GM23248 (cell line): Measurements from ENCODE around the gene MRFAP1. TPM values are rescaled to one million over a fixed set of nuclear protein-coding genes. Genes with fewer than 3 reads are reported as not detected.

Source experiments
- DNase-seq: peaks from one replicate; pipeline ENCODE4 v3.0.0-alpha.2; 2015
- H2AFZ ChIP-seq: fragments of 200-600 bp; sonication (generic); 2 replicates; pipeline ENCODE4 v1.6.1; 2016; ENCODE audit warnings: antibody characterized with exemption
- H3F3A ChIP-seq: fragments of 200-600 bp; sonication (generic); 2 replicates; pipeline ENCODE4 v1.6.1; 2016; ENCODE audit warnings: mild to moderate bottlenecking, antibody characterized with exemption, mixed run types; ENCODE audit not compliant: insufficient read depth
- H3K27ac ChIP-seq: fragments of 200-600 bp; sonication (generic); 2 replicates; pipeline ENCODE4 v1.5.1; 2016; ENCODE audit warnings: mild to moderate bottlenecking
- H3K27me3 ChIP-seq: fragments of 200-600 bp; sonication (generic); replicated peaks from 2 replicates; pipeline ENCODE4 v1.6.1; 2016; ENCODE audit warnings: mild to moderate bottlenecking; ENCODE audit not compliant: insufficient read depth
- H3K36me3 ChIP-seq: fragments of 200-600 bp; sonication (generic); 2 replicates; pipeline ENCODE4 v1.6.1; 2016; ENCODE audit warnings: low read depth, mild to moderate bottlenecking
- H3K4me1 ChIP-seq: fragments of 200-600 bp; sonication (generic); 2 replicates; pipeline ENCODE4 v1.6.1; 2016; ENCODE audit warnings: mild to moderate bottlenecking; ENCODE audit not compliant: insufficient read depth
- H3K4me2 ChIP-seq: fragments of 200-600 bp; sonication (generic); one replicate; pipeline ENCODE4 v1.6.1; 2016; ENCODE audit warnings: mild to moderate bottlenecking; ENCODE audit not compliant: unreplicated experiment
- H3K4me3 ChIP-seq: fragments of 200-600 bp; sonication (generic); 2 replicates; pipeline ENCODE4 v1.5.1; 2016; ENCODE audit warnings: mild to moderate bottlenecking
- H3K79me2 ChIP-seq: fragments of 200-600 bp; sonication (generic); 2 replicates; pipeline ENCODE4 v1.6.1; 2016; ENCODE audit warnings: mild to moderate bottlenecking; ENCODE audit not compliant: insufficient read depth
- H3K9ac ChIP-seq: fragments of 200-600 bp; sonication (generic); 2 replicates; pipeline ENCODE4 v1.6.1; 2016; ENCODE audit warnings: mild to moderate bottlenecking
- H3K9me2 ChIP-seq: fragments of 200-600 bp; sonication (generic); 2 replicates; pipeline ENCODE4 v1.6.1; 2016; ENCODE audit warnings: mixed run types, mild to moderate bottlenecking, moderate library complexity; ENCODE audit not compliant: insufficient read depth
- H3K9me3 ChIP-seq: fragments of 200-600 bp; sonication (generic); one replicate; pipeline ENCODE4 v1.6.1; 2017; ENCODE audit warnings: low read depth
- H4K20me1 ChIP-seq: fragments of 200-600 bp; sonication (generic); 2 replicates; pipeline ENCODE4 v1.6.0; 2016; ENCODE audit not compliant: insufficient read depth
- EZH2 ChIP-seq: fragments of 200-600 bp; sonication (generic); IDR thresholded peaks from 2 replicates; pipeline ENCODE4 v1.6.1; 2018; ENCODE audit warnings: antibody characterized with exemption, mild to moderate bottlenecking; ENCODE audit not compliant: insufficient read depth, poor library complexity, severe bottlenecking
- EZH2phosphoT487 ChIP-seq: fragments of 200-600 bp; sonication (generic); IDR thresholded peaks from 2 replicates; pipeline ENCODE4 v1.6.1; 2018; ENCODE audit warnings: antibody characterized with exemption, moderate library complexity, mild to moderate bottlenecking, low read depth; ENCODE audit not compliant: insufficient read depth
- WGBS, 2 experiments: methylation state at CpG; one replicate each; pipeline ENCODE4 v1.1.6; 2015 to 2017; ENCODE audit warnings: low lambda C conversion rate in 2 of 2, low coverage in 1 of 2; ENCODE audit errors: missing lambda C conversion rate in 2 of 2; 5-methylcytosine and 5-hydroxymethylcytosine counted together
- in situ Hi-C: fragments of 300-500 bp; cut with MboI; formaldehyde crosslinking; loops from 2 replicates; pipeline ENCODE4 v1.15.0; 2020
- polyA plus RNA-seq: library from polyadenylated mRNA; unstranded; fragments of >200 nt; fragmentation: Nextera tagmentation; extraction: Ambion mirVana; gene quantifications from 2 replicates; pipeline ENCODE4 v1.2.1, GENCODE V29; 2016
- total RNA-seq: library from RNA; depleted of rRNA; stranded (reverse); fragments of >200 nt; shearing (Covaris generic); gene quantifications from 2 replicates; pipeline ENCODE4 v1.2.3, GENCODE V29; 2014

Gene MRFAP1
- total and polyA plus RNA-seq, 2 experiments from 2014 or later: 108 to 261 TPM

- H3K9me2 ChIP-seq: no peaks in the 10 kb centered on the region
- no peak for TF ChIP-seq EZH2
- no peak for TF ChIP-seq EZH2phosphoT487
- H3K79me2 ChIP-seq: no peaks in the 10 kb centered on the region
- H3K9me3 ChIP-seq: no peaks in the 10 kb centered on the region
- no peak overlapping the region for H3K4me3 ChIP-seq
- in situ Hi-C loops: no loop called here
- no peak overlapping the region for H2AFZ ChIP-seq
- H3K4me2 ChIP-seq: no peak overlapping the region
- 91 to 92% methylated on average over 20 to 22 of the region's 22 CpGs for WGBS, 2 experiments
- DNase-seq: no peak
- H4K20me1 ChIP-seq: no peaks in the 10 kb centered on the region
- no peaks in the 10 kb centered on the region for H3K4me1 ChIP-seq
- no peaks in the 10 kb centered on the region for H3K36me3 ChIP-seq
- H3F3A ChIP-seq: no peaks in the 10 kb centered on the region
- H3K27me3 ChIP-seq: no peaks in the 10 kb centered on the region
- no peak overlapping the region for H3K27ac ChIP-seq
- H3K9ac ChIP-seq: no peak overlapping the region
These were observed 46.1 kb upstream of the MRFAP1 start for GRCh38 chr4:6594341-6594740.

GRCh38 chr4:6594826-6595355 is 45.6 kb upstream of the MRFAP1 start:
- in situ Hi-C loops: no loop called here
- H3K27me3 ChIP-seq: no peaks in the 10 kb centered on the region
- no peaks in the 10 kb centered on the region for H4K20me1 ChIP-seq
- H3K79me2 ChIP-seq: no peaks in the 10 kb centered on the region
- no peaks in the 10 kb centered on the region for H3K9me2 ChIP-seq
- no peak overlapping the region for H3K27ac ChIP-seq
- peak; percentile 60 for DNase-seq
- no peaks in the 10 kb centered on the region for H3K9me3 ChIP-seq
- H3F3A ChIP-seq: no peaks in the 10 kb centered on the region
- H3K36me3 ChIP-seq: no peaks in the 10 kb centered on the region
- H3K4me2 ChIP-seq: no peak overlapping the region
- H3K9ac ChIP-seq: no peak overlapping the region
- H3K4me3 ChIP-seq: no peak overlapping the region
- H3K4me1 ChIP-seq: no peaks in the 10 kb centered on the region
- TF ChIP-seq EZH2: no peak
- no peak for TF ChIP-seq EZH2phosphoT487
- WGBS, 2 experiments: 75 to 82% methylated on average over 7 of the region's 7 CpGs
- H2AFZ ChIP-seq: no peak overlapping the region

GRCh38 chr4:6595897-6596537 is 44.5 kb upstream of the MRFAP1 start:
- in situ Hi-C loops: no loop called here
- no peaks in the 10 kb centered on the region for H3K9me3 ChIP-seq
- WGBS, 2 experiments: 54 to 63% methylated on average over 10 to 16 of the region's 16 CpGs
- H3K27me3 ChIP-seq: no peaks in the 10 kb centered on the region
- no peaks in the 10 kb centered on the region for H4K20me1 ChIP-seq
- H3K4me3 ChIP-seq: no peak overlapping the region
- H3K4me1 ChIP-seq: no peaks in the 10 kb centered on the region
- H3K9me2 ChIP-seq: no peaks in the 10 kb centered on the region
- no peak overlapping the region for H2AFZ ChIP-seq
- no peaks in the 10 kb centered on the region for H3F3A ChIP-seq
- H3K36me3 ChIP-seq: no peaks in the 10 kb centered on the region
- no peak overlapping the region for H3K27ac ChIP-seq
- no peak for DNase-seq
- H3K4me2 ChIP-seq: no peak overlapping the region
- H3K9ac ChIP-seq: no peak overlapping the region
- TF ChIP-seq EZH2: no peak
- TF ChIP-seq EZH2phosphoT487: no peak
- no peaks in the 10 kb centered on the region for H3K79me2 ChIP-seq

GRCh38 chr4:6596948-6597347 is 43.5 kb upstream of the MRFAP1 start:
- H3K27me3 ChIP-seq: no peaks in the 10 kb centered on the region
- H3F3A ChIP-seq: no peaks in the 10 kb centered on the region
- in situ Hi-C loops: no loop called here
- no peak overlapping the region for H2AFZ ChIP-seq
- no peaks in the 10 kb centered on the region for H4K20me1 ChIP-seq
- no peaks in the 10 kb centered on the region for H3K79me2 ChIP-seq
- no peak overlapping the region for H3K27ac ChIP-seq
- no peak overlapping the region for H3K9ac ChIP-seq
- no peaks in the 10 kb centered on the region for H3K9me3 ChIP-seq
- no peak for DNase-seq
- TF ChIP-seq EZH2phosphoT487 (no peak), EZH2 (no peak)
- no peaks in the 10 kb centered on the region for H3K9me2 ChIP-seq
- no peaks in the 10 kb centered on the region for H3K36me3 ChIP-seq
- H3K4me1 ChIP-seq: no peaks in the 10 kb centered on the region
- H3K4me3 ChIP-seq: no peak overlapping the region
- H3K4me2 ChIP-seq: no peak overlapping the region
- WGBS, 2 experiments: 81 to 84% methylated on average over 17 of the region's 17 CpGs

GRCh38 chr4:6598127-6598526 is 42.4 kb upstream of the MRFAP1 start:
- no peaks in the 10 kb centered on the region for H3K79me2 ChIP-seq
- no peak overlapping the region for H3K4me3 ChIP-seq
- WGBS, 2 experiments: 79 to 93% methylated on average over 8 to 10 of the region's 10 CpGs
- no peak overlapping the region for H2AFZ ChIP-seq
- no peak overlapping the region for H3K9ac ChIP-seq
- H3F3A ChIP-seq: no peaks in the 10 kb centered on the region
- no peaks in the 10 kb centered on the region for H3K9me3 ChIP-seq
- in situ Hi-C loops: no loop called here
- no peaks in the 10 kb centered on the region for H3K9me2 ChIP-seq
- no peaks in the 10 kb centered on the region for H3K4me1 ChIP-seq
- no peak overlapping the region for H3K4me2 ChIP-seq
- H3K27ac ChIP-seq: no peak overlapping the region
- no peaks in the 10 kb centered on the region for H4K20me1 ChIP-seq
- no peaks in the 10 kb centered on the region for H3K36me3 ChIP-seq
- no peak for DNase-seq
- no peaks in the 10 kb centered on the region for H3K27me3 ChIP-seq
- no peak for TF ChIP-seq EZH2
- no peak for TF ChIP-seq EZH2phosphoT487
